Measurements from ENCODE around the gene TTC28. TPM values are rescaled to one million over a fixed set of nuclear protein-coding genes. Genes with fewer than 3 reads are reported as not detected.

The TTC28 gene
- total and polyA plus RNA-seq, 11 donors, result 5.1 to 34.9 (median 21.8) TPM

DNA sequence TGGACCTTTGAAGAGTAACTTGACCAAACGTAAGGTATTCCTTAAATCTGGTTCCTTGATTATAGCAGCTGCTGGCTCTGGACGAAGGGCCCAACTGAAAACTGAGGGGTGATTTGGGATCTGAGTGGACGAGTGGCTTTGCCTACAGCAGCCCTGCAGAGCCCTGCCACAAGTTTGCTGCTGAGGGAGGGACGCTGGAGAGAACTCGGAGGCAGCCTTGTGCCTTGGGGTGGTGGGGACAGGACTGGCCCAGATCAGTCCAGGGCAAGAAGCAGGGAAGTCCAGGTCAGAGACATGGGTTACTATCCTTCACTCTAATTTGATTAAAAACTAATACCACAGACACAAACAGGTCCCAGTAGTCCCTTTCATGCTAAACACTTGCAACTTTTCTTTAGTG lies 671.0 kb downstream of the TTC28 start:
- ATAC-seq (no peak), DNase-seq (no peak)
- H3K36me3 ChIP-seq, result peaks cover 0 to 24% (median 10%) of the 10 kb centered on the region in 9 donors
- no peak for TF ChIP-seq POLR2A (IDR thresholded peaks at IDR 0.05)
- TF ChIP-seq, protein P1, sequence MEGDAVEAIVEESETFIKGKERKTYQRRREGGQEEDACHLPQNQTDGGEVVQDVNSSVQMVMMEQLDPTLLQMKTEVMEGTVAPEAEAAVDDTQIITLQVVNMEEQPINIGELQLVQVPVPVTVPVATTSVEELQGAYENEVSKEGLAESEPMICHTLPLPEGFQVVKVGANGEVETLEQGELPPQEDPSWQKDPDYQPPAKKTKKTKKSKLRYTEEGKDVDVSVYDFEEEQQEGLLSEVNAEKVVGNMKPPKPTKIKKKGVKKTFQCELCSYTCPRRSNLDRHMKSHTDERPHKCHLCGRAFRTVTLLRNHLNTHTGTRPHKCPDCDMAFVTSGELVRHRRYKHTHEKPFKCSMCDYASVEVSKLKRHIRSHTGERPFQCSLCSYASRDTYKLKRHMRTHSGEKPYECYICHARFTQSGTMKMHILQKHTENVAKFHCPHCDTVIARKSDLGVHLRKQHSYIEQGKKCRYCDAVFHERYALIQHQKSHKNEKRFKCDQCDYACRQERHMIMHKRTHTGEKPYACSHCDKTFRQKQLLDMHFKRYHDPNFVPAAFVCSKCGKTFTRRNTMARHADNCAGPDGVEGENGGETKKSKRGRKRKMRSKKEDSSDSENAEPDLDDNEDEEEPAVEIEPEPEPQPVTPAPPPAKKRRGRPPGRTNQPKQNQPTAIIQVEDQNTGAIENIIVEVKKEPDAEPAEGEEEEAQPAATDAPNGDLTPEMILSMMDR (IDR thresholded peaks at IDR 0.05), result no peak
- H3K4me1 ChIP-seq, result peaks cover 0 to 23% (median 7%) of the 10 kb centered on the region in 12 donors
- H3K27ac ChIP-seq, result no peak overlapping the region
- H3K9me3 ChIP-seq, result no peaks in the 10 kb centered on the region
- H3K4me3 ChIP-seq, result no peak overlapping the region
- intact Hi-C loops (cut with DNase I), result loop anchor here (1.0 to 10.0 kb wide), 9 partner anchors 122 to 1254 kb away; no protein-coding TSS in a partner anchor
- no peaks in the 10 kb centered on the region for H3K27me3 ChIP-seq
- WGBS, 4 donors, result 83 to 92% (median 91%) methylated on average over 5 of the region's 5 CpGs

DNA sequence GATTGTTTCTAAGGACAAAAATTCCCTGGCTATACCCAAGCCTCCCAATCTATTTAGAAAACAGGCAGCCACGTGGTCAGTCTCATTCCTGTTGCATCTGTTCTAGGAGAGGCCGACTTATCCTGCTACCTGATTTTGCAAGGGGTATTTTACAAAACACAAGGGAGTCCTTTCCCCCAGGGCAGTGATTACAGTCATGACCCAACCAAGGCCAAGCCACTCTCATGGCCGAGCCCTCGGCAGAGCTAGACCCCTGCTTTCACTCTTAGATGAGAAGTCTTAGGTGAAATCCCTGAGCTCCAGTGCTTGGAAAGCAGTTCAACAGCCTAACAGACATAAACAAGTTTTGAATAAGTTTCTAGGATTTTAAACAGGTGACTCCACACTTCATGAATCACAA lies 671.6 kb downstream of the TTC28 start:
- H3K4me3 ChIP-seq, result no peak overlapping the region
- no peaks in the 10 kb centered on the region for H3K27me3 ChIP-seq
- no peaks in the 10 kb centered on the region for H3K9me3 ChIP-seq
- 80 to 96% (median 92%) methylated on average over 3 to 4 of the region's 4 CpGs for WGBS, 4 donors
- intact Hi-C loops (cut with DNase I), result loop anchor here in 9 of 10 donors (2.0 to 10.0 kb wide), 7 partner anchors 121 to 1253 kb away; no protein-coding TSS in a partner anchor
- ATAC-seq, result no peak
- TF ChIP-seq, protein P1 (IDR thresholded peaks at IDR 0.05), result no peak
- TF ChIP-seq POLR2A (IDR thresholded peaks at IDR 0.05), result no peak
- no peak for DNase-seq
- H3K36me3 ChIP-seq, result peaks cover 0 to 18% (median 4%) of the 10 kb centered on the region in 9 donors
- H3K27ac ChIP-seq, result no peak overlapping the region
- peaks cover 0 to 23% (median 7%) of the 10 kb centered on the region in 12 donors for H3K4me1 ChIP-seq

DNA sequence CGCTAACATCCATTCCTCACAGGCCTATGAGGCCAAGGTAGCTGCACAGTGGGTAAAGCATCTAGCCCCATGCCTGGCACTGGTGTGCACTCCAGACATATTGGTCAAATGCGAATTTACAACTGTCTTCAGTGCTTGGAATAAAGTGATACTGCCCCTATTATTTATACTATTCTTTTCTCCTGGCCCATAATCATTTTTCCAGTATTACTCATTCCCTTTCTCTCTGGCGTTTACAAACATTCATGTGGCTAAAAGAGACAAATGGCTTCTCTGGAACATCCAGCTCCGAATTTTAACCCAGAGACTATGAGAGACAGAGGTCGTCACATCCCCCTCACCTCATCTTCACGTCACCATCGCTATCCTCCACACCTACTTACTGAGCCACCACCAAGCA lies 673.4 kb downstream of the TTC28 start:
- H3K9me3 ChIP-seq, result no peaks in the 10 kb centered on the region
- no peak overlapping the region for H3K4me3 ChIP-seq
- peaks cover 0 to 4% (median 0%) of the 10 kb centered on the region in 9 donors for H3K36me3 ChIP-seq
- TF ChIP-seq POLR2A (IDR thresholded peaks at IDR 0.05), result no peak
- TF ChIP-seq, protein P1 (IDR thresholded peaks at IDR 0.05), result no peak
- H3K27ac ChIP-seq, result peak overlapping the region in 4 of 12 donors; percentile 30 to 53 (median 42)
- no peaks in the 10 kb centered on the region for H3K27me3 ChIP-seq
- 94 to 95% (median 94%) methylated on average over 7 of the region's 7 CpGs for WGBS, 4 donors
- DNase-seq, result no peak
- intact Hi-C loops (cut with DNase I), result loop anchor here in 6 of 10 donors (2.0 to 10.0 kb wide), 4 partner anchors 119 to 1251 kb away; no protein-coding TSS in a partner anchor
- no peak for ATAC-seq
- H3K4me1 ChIP-seq, result peaks cover 0 to 23% (median 7%) of the 10 kb centered on the region in 12 donors

DNA sequence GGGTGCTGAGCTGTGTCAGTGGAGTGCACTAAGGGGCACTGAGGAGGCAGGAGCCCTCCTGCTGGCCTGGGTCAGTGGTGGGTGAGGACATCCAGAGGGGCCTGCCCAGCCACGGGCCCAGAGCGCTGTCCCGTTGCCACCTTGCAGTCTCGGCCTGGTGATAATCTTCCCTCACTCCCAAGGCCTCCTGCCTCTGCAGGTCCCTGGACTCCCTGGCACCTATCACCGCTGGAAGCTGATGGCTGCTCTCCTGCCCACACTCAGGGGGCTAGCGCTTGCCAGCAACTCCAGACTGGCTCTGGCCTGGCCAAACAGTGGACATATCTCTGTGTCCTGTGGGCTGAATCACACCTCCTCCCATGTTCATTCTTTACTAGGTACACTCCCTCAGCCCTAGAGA lies 674.1 kb downstream of the TTC28 start:
- Histone ChIP-seq H3K36me3 (peaks cover 0 to 11% (median 5%) of the 10 kb centered on the region in 9 donors), H3K4me3 (no peak overlapping the region), H3K27me3 (no peaks in the 10 kb centered on the region), H3K9me3 (no peaks in the 10 kb centered on the region), H3K27ac (peak overlapping the region in 7 of 12 donors; percentile 19 to 53 (median 43)), H3K4me1 (peaks cover 0 to 23% (median 7%) of the 10 kb centered on the region in 12 donors)
- DNase-seq (peak in 4 of 5 donors; percentile 42 to 77 (median 64)), ATAC-seq (peak; percentile 59 to 78 (median 74))
- intact Hi-C loops (cut with DNase I), result loop anchor here in 6 of 10 donors (5.0 to 10.0 kb wide), 3 partner anchors 601 to 1251 kb away; no protein-coding TSS in a partner anchor
- 53 to 78% (median 61%) methylated on average over 6 of the region's 6 CpGs for WGBS, 4 donors
- TF ChIP-seq, protein P1 (IDR thresholded peaks at IDR 0.05), result no peak
- TF ChIP-seq POLR2A (IDR thresholded peaks at IDR 0.05), result no peak

Measured in heart left ventricle (tissue), 16 donors.